Muscle layer of colon (tissue), 2 donors: Measurements from ENCODE around the gene KCNJ14.
A peak's percentile ranks its signal among the peaks of the same experiment; 100 is the strongest.

Source experiments
- H3K27ac ChIP-seq: one replicate; pipeline ENCODE4 v1.7.0; 2013; ENCODE audit warnings: low read depth, mild to moderate bottlenecking, low read length, moderate library complexity
- H3K27me3 ChIP-seq, 2 donors: one replicate each; pipeline ENCODE4 v1.7.0; 2013; ENCODE audit warnings: low read length in 2 of 2, mild to moderate bottlenecking in 2 of 2; ENCODE audit not compliant: insufficient read depth in 2 of 2, control insufficient read depth in 1 of 2
- H3K36me3 ChIP-seq: one replicate; pipeline ENCODE4 v1.7.0; 2013; ENCODE audit warnings: mild to moderate bottlenecking, low read length; ENCODE audit not compliant: insufficient read depth
- H3K4me1 ChIP-seq: one replicate; pipeline ENCODE4 v1.7.0; 2013; ENCODE audit warnings: mild to moderate bottlenecking, low read length; ENCODE audit not compliant: insufficient read depth
- H3K4me3 ChIP-seq, 2 donors: one replicate each; pipeline ENCODE4 v1.7.0; 2013; ENCODE audit warnings: low read length in 2 of 2, low read depth in 1 of 2, mild to moderate bottlenecking in 1 of 2, moderate library complexity in 1 of 2
- H3K9ac ChIP-seq: one replicate; pipeline ENCODE4 v1.7.0; 2013; ENCODE audit warnings: low read length
- H3K9me3 ChIP-seq: one replicate; pipeline ENCODE4 v1.7.0; 2013; ENCODE audit warnings: mild to moderate bottlenecking, low read length
- donor health status: abdominal sarcoma.
- donor health status: Adenocarcinoma of cecum.

Gene KCNJ14

DNA sequence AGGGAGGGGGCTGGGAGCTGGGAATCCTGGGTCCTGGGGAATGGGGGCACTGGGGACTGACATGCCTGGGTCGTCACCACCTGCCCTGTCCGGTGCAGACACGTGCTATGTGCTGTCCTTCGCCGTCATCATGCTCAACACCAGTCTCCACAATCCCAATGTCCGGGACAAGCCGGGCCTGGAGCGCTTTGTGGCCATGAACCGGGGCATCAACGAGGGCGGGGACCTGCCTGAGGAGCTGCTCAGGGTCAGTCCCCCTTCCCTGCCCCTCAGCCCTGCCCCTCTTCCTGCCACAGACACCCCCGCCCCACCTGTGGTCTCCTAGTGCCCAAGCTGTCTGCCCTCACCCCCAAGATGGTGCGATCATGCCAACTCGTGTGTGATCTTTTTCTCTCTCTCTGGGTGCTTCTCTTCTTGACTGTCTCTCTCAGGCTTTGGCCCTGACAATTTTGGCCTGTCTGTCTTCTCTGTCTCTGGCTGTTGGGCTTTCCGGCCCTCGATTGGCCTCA lies 18.8 kb downstream of the KCNJ14 start:
- Histone ChIP-seq H3K4me1 (peaks cover 16% of the 10 kb centered on the region), H3K4me3 (no peak overlapping the region), H3K9me3 (no peaks in the 10 kb centered on the region), H3K9ac (no peak overlapping the region), H3K36me3 (peaks cover 80% of the 10 kb centered on the region), H3K27ac (no peak overlapping the region), H3K27me3 (no peaks in the 10 kb centered on the region)

- Histone ChIP-seq H3K27ac (no peak overlapping the region), H3K4me1 (peaks cover 9% of the 10 kb centered on the region), H3K36me3 (peaks cover 76% of the 10 kb centered on the region), H3K4me3 (no peak overlapping the region), H3K9ac (no peak overlapping the region), H3K27me3 (no peaks in the 10 kb centered on the region), H3K9me3 (no peaks in the 10 kb centered on the region)
Observed at GRCh38 chr19:48475369-48476068, 20.1 kb downstream of the KCNJ14 start.

DNA sequence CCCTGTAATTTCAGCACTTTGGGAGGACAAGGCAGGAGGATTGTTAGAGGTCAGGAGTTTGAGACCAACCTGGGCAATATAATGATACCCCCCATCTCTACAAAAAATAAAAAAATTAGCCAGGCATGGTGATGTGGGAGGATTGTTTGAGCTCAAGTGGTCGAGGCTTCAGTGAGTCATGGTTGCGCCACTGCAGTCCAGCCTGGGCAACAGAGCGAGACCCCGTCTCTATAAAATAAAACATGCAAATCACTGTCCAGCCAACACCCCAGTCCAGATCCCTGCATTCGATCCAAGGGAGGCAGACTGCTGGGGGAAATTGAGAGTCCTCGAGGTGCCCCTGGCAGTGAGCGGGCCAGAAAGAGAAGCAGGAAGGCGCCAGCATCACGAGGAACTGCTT lies 20.8 kb downstream of the KCNJ14 start:
- Histone ChIP-seq H3K27me3 (no peaks in the 10 kb centered on the region), H3K27ac (no peak overlapping the region), H3K4me1 (peaks cover 8% of the 10 kb centered on the region), H3K4me3 (no peak overlapping the region), H3K9me3 (no peaks in the 10 kb centered on the region), H3K9ac (no peak overlapping the region), H3K36me3 (peaks cover 69% of the 10 kb centered on the region)

DNA sequence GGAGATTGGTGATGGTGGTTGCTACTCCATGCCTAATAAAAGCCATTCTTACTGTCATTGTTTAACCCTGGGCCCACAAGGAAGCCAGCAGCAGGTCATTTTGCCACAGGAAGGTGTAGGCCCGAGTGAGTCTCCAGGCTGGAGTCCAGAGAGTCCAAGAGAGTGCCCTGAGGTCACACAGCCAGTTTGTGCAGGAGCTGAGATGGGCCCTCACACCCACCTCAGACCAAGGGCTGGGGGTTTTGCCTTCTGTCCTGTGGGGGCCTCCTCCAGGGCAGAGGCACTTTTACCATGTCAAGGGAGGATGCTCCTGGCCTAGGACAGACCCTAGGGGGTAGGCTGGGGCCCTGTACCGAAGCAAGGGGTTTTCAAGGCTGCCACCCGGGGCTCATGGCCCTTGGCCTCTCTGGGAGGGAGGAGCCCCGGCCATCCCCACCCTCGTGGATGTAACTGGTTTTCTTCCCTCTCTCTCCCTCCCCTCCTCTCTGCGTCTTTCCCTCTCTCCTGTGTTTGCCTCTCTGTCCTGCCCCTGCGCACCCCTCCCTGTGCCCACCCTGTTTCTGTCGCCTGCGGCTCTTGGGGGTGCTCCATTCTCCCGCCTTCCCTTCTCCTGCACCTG lies 21.8 kb downstream of the KCNJ14 start:
- H3K4me1 ChIP-seq: peaks cover 8% of the 10 kb centered on the region
- no peaks in the 10 kb centered on the region for H3K27me3 ChIP-seq
- no peak overlapping the region for H3K4me3 ChIP-seq
- H3K9me3 ChIP-seq: no peaks in the 10 kb centered on the region
- H3K9ac ChIP-seq: no peak overlapping the region
- peaks cover 59% of the 10 kb centered on the region for H3K36me3 ChIP-seq
- no peak overlapping the region for H3K27ac ChIP-seq

DNA sequence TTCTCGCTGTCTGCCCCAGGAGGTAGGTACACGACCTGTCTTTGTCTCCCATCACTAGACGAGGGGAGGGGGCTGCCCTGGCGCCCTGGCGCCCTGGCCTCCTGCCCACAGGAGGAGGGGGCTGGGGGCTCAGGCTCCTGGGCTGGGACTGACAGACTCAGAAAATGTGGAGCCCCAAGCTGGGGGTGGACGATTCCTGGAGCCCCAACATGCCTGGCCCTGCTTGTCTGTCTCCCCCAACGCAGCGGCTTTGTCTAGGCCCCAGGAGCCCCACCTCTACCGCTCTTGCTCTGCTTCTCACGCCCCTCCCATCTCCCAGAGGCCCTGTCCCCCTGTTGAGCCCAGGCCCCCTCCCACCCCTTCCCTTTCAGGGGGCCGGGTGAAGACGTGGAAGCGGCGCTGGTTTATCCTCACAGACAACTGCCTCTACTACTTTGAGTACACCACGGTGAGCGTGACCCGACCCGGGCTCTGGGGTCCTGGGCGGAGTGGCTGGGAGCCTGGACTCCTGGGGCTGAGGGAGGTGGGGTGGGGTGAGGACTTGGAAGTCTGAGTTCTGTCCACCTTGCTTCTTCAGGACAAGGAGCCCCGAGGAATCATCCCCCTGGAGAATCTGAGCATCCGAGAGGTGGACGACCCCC lies 22.4 kb downstream of the KCNJ14 start:
- no peaks in the 10 kb centered on the region for H3K27me3 ChIP-seq
- H3K36me3 ChIP-seq: peaks cover 53% of the 10 kb centered on the region
- H3K4me3 ChIP-seq: no peak overlapping the region
- H3K4me1 ChIP-seq: peaks cover 8% of the 10 kb centered on the region
- no peak overlapping the region for H3K9ac ChIP-seq
- H3K27ac ChIP-seq: no peak overlapping the region
- no peaks in the 10 kb centered on the region for H3K9me3 ChIP-seq

- no peaks in the 10 kb centered on the region for H3K9me3 ChIP-seq
- no peaks in the 10 kb centered on the region for H3K27me3 ChIP-seq
- no peak overlapping the region for H3K4me3 ChIP-seq
- H3K36me3 ChIP-seq: peaks cover 45% of the 10 kb centered on the region
- H3K4me1 ChIP-seq: peaks cover 8% of the 10 kb centered on the region
- no peak overlapping the region for H3K9ac ChIP-seq
- no peak overlapping the region for H3K27ac ChIP-seq
Observed at GRCh38 chr19:48478339-48479256, 23.2 kb downstream of the KCNJ14 start.

DNA sequence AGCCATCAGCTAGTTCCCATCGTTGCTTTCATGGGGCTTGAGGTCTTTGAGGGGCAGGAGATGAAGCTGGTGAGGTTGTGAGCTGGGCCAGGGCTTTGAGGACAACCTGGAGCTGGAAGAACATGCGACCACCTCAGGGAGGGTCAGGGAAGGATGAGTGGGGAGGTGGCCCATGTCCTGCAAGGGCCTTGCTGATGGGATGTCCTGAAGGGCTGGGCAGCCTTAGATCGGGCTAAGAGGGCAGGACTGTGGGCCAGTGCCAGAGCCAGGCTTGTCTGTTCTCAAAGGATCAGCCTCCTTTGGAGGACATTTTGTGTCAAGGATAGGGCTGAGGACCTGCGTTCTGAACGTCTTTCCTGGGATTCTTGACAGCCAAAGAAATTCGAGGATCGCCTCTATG lies 24.3 kb downstream of the KCNJ14 start:
- Histone ChIP-seq H3K4me1 (peaks cover 8% of the 10 kb centered on the region), H3K27me3 (no peaks in the 10 kb centered on the region), H3K9me3 (no peaks in the 10 kb centered on the region), H3K27ac (peak overlapping the region; percentile 90), H3K9ac (no peak overlapping the region), H3K36me3 (peaks cover 34% of the 10 kb centered on the region), H3K4me3 (peak overlapping the region in 1 of 2 donors; percentile 62)

DNA sequence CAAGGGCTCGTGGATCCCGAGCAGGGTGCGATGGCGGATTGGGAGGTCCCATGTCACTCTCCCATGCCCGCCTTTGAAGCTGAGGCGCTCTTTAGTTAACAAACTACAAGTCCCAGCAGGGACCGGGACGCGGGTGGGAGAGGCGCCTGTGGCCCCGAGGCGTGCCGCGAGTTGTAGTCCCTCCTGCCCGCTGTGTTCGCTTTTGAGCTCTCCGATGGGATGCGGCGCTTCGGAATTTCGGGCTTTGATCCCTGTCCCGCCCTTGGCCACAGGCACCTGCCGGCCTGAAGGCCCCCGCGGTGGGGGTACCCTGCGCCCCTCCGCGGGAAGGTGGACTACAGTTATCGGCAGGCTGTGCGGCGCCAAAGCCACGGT lies 24.8 kb downstream of the KCNJ14 start:
- peak overlapping the region; percentile 62 to 79 for H3K4me3 ChIP-seq
- H3K9ac ChIP-seq: peak overlapping the region; percentile 58
- peaks cover 30% of the 10 kb centered on the region for H3K36me3 ChIP-seq

GRCh38 chr19:48480558-48481500 lies 25.5 kb downstream of the KCNJ14 start:
- Histone ChIP-seq H3K36me3 (peaks cover 23% of the 10 kb centered on the region), H3K9ac (peak overlapping the region; percentile 65), H3K9me3 (no peaks in the 10 kb centered on the region), H3K4me1 (peaks cover 8% of the 10 kb centered on the region), H3K27me3 (no peaks in the 10 kb centered on the region), H3K4me3 (peak overlapping the region; percentile 62 to 79), H3K27ac (peak overlapping the region; percentile 90)

More for the DNA sequence above, 24.8 kb downstream of the KCNJ14 start:
- peak overlapping the region; percentile 90 for H3K27ac ChIP-seq
- H3K9me3 ChIP-seq: no peaks in the 10 kb centered on the region
- peaks cover 8% of the 10 kb centered on the region for H3K4me1 ChIP-seq
- no peaks in the 10 kb centered on the region for H3K27me3 ChIP-seq

DNA sequence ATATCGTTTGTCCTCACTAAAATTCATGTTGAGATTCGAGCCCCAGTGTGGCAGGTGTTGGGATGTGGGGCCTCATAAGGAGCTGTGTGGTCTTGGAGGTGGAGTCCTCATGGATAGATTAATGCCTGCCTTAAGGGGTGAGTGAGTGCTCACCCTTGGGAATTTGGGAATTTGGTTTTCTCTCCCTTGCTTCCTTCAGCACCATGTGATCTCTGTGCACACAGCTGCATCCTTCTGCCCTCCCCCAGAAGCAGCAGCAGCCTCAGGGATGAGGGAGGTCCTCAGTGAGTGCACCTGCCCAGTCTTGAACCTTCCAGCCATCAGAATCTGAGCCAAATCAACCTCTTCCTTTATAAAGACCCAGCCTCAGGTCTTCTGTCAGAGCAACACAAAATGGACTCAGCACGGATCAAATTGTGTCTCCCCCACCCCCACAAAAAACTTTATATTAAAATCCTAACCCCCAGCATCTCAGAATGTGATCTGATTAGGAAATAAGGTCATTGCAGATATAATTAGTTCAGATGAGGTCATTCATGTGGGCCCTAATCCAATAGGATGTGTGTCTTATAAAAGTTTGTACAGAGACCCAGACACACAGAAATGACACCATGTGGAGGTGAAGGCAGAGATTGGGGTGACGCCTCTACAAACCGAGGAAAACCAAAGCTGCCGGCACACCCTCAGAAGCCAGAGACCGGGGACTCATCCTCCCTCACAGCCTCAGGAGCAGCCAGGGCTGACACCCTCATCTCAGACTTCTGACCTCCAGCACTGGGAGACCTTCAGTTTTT lies 26.7 kb downstream of the KCNJ14 start:
- H3K27ac ChIP-seq: no peak overlapping the region

More for the DNA sequence above, 26.7 kb downstream of the KCNJ14 start:
- Histone ChIP-seq H3K9ac (no peak overlapping the region), H3K4me3 (no peak overlapping the region), H3K27me3 (no peaks in the 10 kb centered on the region), H3K9me3 (no peaks in the 10 kb centered on the region), H3K36me3 (peaks cover 12% of the 10 kb centered on the region), H3K4me1 (peaks cover 8% of the 10 kb centered on the region)
